Right ventricle myocardium superior (tissue), 1 donor: Measurements from ENCODE around the gene HCRTR2. TPM values are rescaled to one million over a fixed set of nuclear protein-coding genes. Genes with fewer than 3 reads are reported as not detected.
"Not testable (repeated sequence)": the region's sequence is repeated elsewhere in the genome, so short reads cannot be mapped to it uniquely, and the experiment has no call there.

ENCODE experiments used
- ATAC-seq: fragments of 200-7000 bp; cut with Tn5 transposase; one replicate; pipeline ENCODE4 v1.9.1; 2020; ENCODE audit warnings: mild to moderate bottlenecking; ENCODE audit not compliant: poor library complexity
- DNase-seq: peaks from one replicate; pipeline ENCODE4 v3.0.0-alpha.2; 2020
- intact Hi-C: fragments of 100-400 bp; cut with DNase I; formaldehyde crosslinking; loops from one replicate; pipeline ENCODE4 v1.11.2; 2022
- total RNA-seq: library from RNA; stranded (reverse); fragmentation: NEBNext Ultra II Directional; extraction: Animal tissue kit (Norgen Biotek cat#: 25700); gene quantifications from one replicate; pipeline ENCODE4 v1.2.1, GENCODE V29; 2021
- donor health status: DM: no; HTN: yes; CAD: no; lungs with severe emphysema.

HCRTR2 gene
- total RNA-seq, 1 donor from 2014 or later, result not detected

GRCh38 chr6:55293116-55293515 lies 118.8 kb downstream of the HCRTR2 start:
- DNase-seq (no peak), ATAC-seq (no peak)
- intact Hi-C loops, result no loop called here

- intact Hi-C loops, DNase-seq, ATAC-seq: not testable (repeated sequence)
Observed at GRCh38 chr6:55297214-55297613, 122.9 kb downstream of the HCRTR2 start.

- ATAC-seq (no peak), DNase-seq (no peak)
- intact Hi-C loops, result no loop called here
Observed at GRCh38 chr6:55299286-55299985, 125.1 kb downstream of the HCRTR2 start.

- ATAC-seq (no peak), DNase-seq (no peak)
- intact Hi-C loops, result no loop called here
Observed at GRCh38 chr6:55304747-55305146, 130.4 kb downstream of the HCRTR2 start.

- intact Hi-C loops, result no loop called here
- ATAC-seq (no peak), DNase-seq (no peak)
Observed at GRCh38 chr6:55319961-55320695, 145.8 kb downstream of the HCRTR2 start.

GRCh38 chr6:55320696-55321086 lies 146.4 kb downstream of the HCRTR2 start:
- intact Hi-C loops, result no loop called here
- DNase-seq (no peak), ATAC-seq (no peak)

GRCh38 chr6:55327169-55327568 lies 152.9 kb downstream of the HCRTR2 start, which contains the start of gene GFRAL:
Gene GFRAL, plus strand, starts transcription at chr6:55327469. Its CDS starts 86 bp downstream, at chr6:55327555.
- no peak for ATAC-seq
- intact Hi-C loops, result no loop called here

More at GRCh38 chr6:55327169-55327568, 152.9 kb downstream of the HCRTR2 start, which contains the start of gene GFRAL:
- no peak for DNase-seq

Other genes starting within 250 kb of the HCRTR2 start
- gene GFRAL, start 153.0 kb downstream of the HCRTR2 start, total RNA-seq, result not detected